ENCODE data around the gene TNRC6A. TPM values are rescaled to one million over a fixed set of nuclear protein-coding genes. Genes with fewer than 3 reads are reported as not detected.

Gene TNRC6A
- total RNA-seq, 2 donors from 2014 or later = 81.5 to 84.7 TPM

DNA sequence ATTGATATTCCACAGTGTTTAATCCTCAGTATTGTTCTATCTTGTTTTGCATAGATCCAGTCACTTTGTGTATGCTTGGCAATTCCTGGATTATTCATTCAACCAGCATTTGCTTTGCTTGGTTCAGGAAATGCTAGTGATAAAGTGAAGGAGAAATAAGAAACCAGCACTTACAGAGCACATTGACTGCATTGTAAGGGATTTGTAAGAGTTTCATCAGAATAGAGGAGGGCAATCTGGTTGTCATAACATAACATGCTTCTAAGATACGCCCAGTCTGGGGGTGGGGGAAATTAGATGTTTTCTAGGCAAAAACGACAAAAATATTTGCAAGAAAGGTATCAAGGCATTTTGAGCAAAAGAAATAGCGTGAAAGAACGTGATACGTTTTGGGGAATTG is 40.4 kb downstream of the TNRC6A start:
- no peaks in the 10 kb centered on the region for H3K27me3 Mint-ChIP-seq (ENCODE audit: insufficient read depth)
- H3K27ac Mint-ChIP-seq = peak overlapping the region; percentile 8
- no peak for DNase-seq
- Histone ChIP-seq H3K4me3 (ENCODE audit: low read length) (no peak overlapping the region), H3K4me1 (ENCODE audit: control insufficient read depth, insufficient read depth, low read length) (no peaks in the 10 kb centered on the region), H3K27me3 (ENCODE audit: control insufficient read depth, insufficient read depth, low read length, poor library complexity, severe bottlenecking) (no peaks in the 10 kb centered on the region), H3K27ac (ENCODE audit: low read depth, low read length) (no peak overlapping the region), H3K9me3 (ENCODE audit: control insufficient read depth, low read length) (peaks cover 9% of the 10 kb centered on the region), H3K9ac (ENCODE audit: extremely low read depth, low read length, poor library complexity, severe bottlenecking) (no peak overlapping the region), H3K36me3 (ENCODE audit: control insufficient read depth, insufficient read depth, low read length) (peaks cover 57% of the 10 kb centered on the region)
- H3K4me1 Mint-ChIP-seq = no peaks in the 10 kb centered on the region
- peaks cover 45% of the 10 kb centered on the region for H3K36me3 Mint-ChIP-seq (ENCODE audit: low read depth)
- H3K4me3 Mint-ChIP-seq = no peak overlapping the region
- H3K9me3 Mint-ChIP-seq = no peaks in the 10 kb centered on the region
- TF ChIP-seq, protein P1, sequence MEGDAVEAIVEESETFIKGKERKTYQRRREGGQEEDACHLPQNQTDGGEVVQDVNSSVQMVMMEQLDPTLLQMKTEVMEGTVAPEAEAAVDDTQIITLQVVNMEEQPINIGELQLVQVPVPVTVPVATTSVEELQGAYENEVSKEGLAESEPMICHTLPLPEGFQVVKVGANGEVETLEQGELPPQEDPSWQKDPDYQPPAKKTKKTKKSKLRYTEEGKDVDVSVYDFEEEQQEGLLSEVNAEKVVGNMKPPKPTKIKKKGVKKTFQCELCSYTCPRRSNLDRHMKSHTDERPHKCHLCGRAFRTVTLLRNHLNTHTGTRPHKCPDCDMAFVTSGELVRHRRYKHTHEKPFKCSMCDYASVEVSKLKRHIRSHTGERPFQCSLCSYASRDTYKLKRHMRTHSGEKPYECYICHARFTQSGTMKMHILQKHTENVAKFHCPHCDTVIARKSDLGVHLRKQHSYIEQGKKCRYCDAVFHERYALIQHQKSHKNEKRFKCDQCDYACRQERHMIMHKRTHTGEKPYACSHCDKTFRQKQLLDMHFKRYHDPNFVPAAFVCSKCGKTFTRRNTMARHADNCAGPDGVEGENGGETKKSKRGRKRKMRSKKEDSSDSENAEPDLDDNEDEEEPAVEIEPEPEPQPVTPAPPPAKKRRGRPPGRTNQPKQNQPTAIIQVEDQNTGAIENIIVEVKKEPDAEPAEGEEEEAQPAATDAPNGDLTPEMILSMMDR (conservative IDR thresholded peaks at IDR 0.05) = no peak
- whole genome bisulfite sequencing, 2 experiments (ENCODE audit: insufficient coverage in 1 of 2, insufficient read length in 1 of 2) = 93 to 98% methylated on average over 5 of the region's 5 CpGs

DNA sequence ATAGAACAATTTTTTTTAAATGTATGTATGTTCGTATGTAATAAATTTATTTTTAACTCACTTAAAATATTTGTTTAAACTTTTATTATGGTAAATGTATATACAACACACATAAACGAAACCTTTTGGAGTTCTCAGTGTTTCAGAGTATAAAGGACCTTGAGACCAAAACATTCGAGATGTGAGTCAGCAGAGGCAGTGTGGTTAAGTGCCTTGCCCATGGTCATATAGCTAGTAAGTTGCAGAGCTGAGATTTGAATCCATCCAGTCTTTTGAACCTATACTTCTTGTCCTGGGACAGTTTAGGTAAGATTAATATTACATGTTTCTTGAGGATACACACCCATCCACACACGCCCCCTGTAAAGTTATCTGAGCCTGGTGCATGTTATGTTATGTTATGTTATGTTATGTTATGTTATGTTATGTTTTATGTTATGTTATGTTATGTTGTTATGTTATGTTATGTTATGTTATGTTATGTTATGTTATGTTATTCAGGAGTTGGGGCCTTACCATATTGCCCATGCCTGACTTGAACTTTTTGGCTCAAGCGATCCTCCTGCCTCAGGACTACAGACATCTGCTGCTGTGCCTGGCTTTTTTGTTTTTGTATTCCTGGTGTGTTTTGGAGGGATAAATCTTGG is 41.8 kb downstream of the TNRC6A start:
- H3K4me1 Mint-ChIP-seq = no peaks in the 10 kb centered on the region
- H3K4me3 Mint-ChIP-seq = no peak overlapping the region
- 93% methylated on average over 2 to 3 of the region's 5 CpGs for WGBS, 2 experiments (ENCODE audit: insufficient coverage in 1 of 2, insufficient read length in 1 of 2)
- no peak overlapping the region for H3K4me3 ChIP-seq (ENCODE audit: low read length)
- no peaks in the 10 kb centered on the region for H3K27me3 ChIP-seq (ENCODE audit: control insufficient read depth, insufficient read depth, low read length, poor library complexity, severe bottlenecking)
- no peaks in the 10 kb centered on the region for H3K4me1 ChIP-seq (ENCODE audit: control insufficient read depth, insufficient read depth, low read length)
- peaks cover 45% of the 10 kb centered on the region for H3K36me3 Mint-ChIP-seq (ENCODE audit: low read depth)
- H3K9me3 ChIP-seq (ENCODE audit: control insufficient read depth, low read length) = peaks cover 9% of the 10 kb centered on the region
- no peak for DNase-seq
- H3K27ac Mint-ChIP-seq = no peak overlapping the region
- H3K36me3 ChIP-seq (ENCODE audit: control insufficient read depth, insufficient read depth, low read length) = peaks cover 57% of the 10 kb centered on the region
- H3K9me3 Mint-ChIP-seq = no peaks in the 10 kb centered on the region
- no peaks in the 10 kb centered on the region for H3K27me3 Mint-ChIP-seq (ENCODE audit: insufficient read depth)
- H3K27ac ChIP-seq (ENCODE audit: low read depth, low read length) = no peak overlapping the region
- TF ChIP-seq, protein P1 (conservative IDR thresholded peaks at IDR 0.05) = no peak
- H3K9ac ChIP-seq (ENCODE audit: extremely low read depth, low read length, poor library complexity, severe bottlenecking) = no peak overlapping the region

DNA sequence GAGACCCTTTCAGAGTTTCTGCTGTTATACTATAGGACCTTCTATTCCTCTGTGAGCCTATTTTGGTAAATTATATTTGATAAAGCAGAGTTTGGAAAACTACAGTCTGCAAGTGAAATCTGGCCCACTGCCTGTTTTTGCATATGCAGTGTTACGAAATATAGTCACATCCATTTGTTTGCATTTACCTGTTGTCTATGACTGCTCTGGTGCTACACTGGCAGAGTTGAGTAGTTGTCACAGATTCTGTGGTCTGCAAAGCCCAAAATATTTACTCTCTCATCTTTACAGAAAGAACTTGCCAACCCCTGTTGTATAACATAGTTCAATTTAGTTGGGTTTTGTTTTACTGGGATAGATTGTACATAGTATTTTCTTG is 42.3 kb downstream of the TNRC6A start:
- Histone ChIP-seq H3K9ac (ENCODE audit: extremely low read depth, low read length, poor library complexity, severe bottlenecking) (no peak overlapping the region), H3K4me3 (ENCODE audit: low read length) (no peak overlapping the region), H3K36me3 (ENCODE audit: control insufficient read depth, insufficient read depth, low read length) (peaks cover 58% of the 10 kb centered on the region), H3K27me3 (ENCODE audit: control insufficient read depth, insufficient read depth, low read length, poor library complexity, severe bottlenecking) (no peaks in the 10 kb centered on the region), H3K9me3 (ENCODE audit: control insufficient read depth, low read length) (peaks cover 9% of the 10 kb centered on the region), H3K4me1 (ENCODE audit: control insufficient read depth, insufficient read depth, low read length) (no peaks in the 10 kb centered on the region), H3K27ac (ENCODE audit: low read depth, low read length) (no peak overlapping the region)
- 96 to 100% methylated on average over 1 of the region's 1 CpG for WGBS, 2 experiments (ENCODE audit: insufficient coverage in 1 of 2, insufficient read length in 1 of 2)
- no peak for DNase-seq
- Mint-ChIP-seq H3K36me3 (ENCODE audit: low read depth) (peaks cover 48% of the 10 kb centered on the region), H3K27ac (no peak overlapping the region), H3K4me3 (no peak overlapping the region), H3K27me3 (ENCODE audit: insufficient read depth) (no peaks in the 10 kb centered on the region), H3K9me3 (no peaks in the 10 kb centered on the region), H3K4me1 (peaks cover 3% of the 10 kb centered on the region)
- TF ChIP-seq, protein P1 (conservative IDR thresholded peaks at IDR 0.05) = no peak

Data from endodermal cell (in vitro differentiated cells).